Measurements from ENCODE around the gene PROC. TPM values are rescaled to one million over a fixed set of nuclear protein-coding genes. Genes with fewer than 3 reads are reported as not detected.

Gene PROC
- total and polyA plus RNA-seq, 2 of the 8 experiments (the other 6 are each of a cell fraction or from before 2014, with no cell fraction given), result 1.5 to 1.6 TPM

DNA sequence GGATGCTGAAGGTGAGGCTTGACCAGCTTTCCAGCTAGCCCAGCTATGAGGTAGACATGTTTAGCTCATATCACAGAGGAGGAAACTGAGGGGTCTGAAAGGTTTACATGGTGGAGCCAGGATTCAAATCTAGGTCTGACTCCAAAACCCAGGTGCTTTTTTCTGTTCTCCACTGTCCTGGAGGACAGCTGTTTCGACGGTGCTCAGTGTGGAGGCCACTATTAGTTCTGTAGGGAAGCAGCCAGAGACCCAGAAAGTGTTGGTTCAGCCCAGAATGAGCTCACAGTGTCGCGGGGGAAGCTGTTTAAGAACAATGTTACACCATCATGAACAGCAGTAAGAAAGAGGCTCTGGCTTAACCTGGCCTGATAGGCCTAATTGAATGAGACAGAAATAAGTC, 11.1 kb downstream of the PROC start (continued):
- TF ChIP-seq CHD7 (IDR thresholded peaks at IDR 0.05; ENCODE audit: insufficient replicate concordance, low read length) (no peak), ATF3 (IDR thresholded peaks at IDR 0.05; ENCODE audit: insufficient read depth, low read depth, low read length) (no peak), FOSL1 (IDR thresholded peaks at IDR 0.05; ENCODE audit: insufficient read depth, low read depth, low read length) (no peak), SUZ12 (IDR thresholded peaks at IDR 0.05; ENCODE audit: low read length) (no peak), CBX8 (IDR thresholded peaks at IDR 0.05; ENCODE audit: borderline replicate concordance, low read depth, low read length) (no peak), GTF2F1 (IDR thresholded peaks at IDR 0.05; ENCODE audit: borderline replicate concordance, low read depth, low read length) (no peak), EZH2 (IDR thresholded peaks at IDR 0.05; ENCODE audit: low read depth, low read length, severe bottlenecking) (no peak), RFX5 (IDR thresholded peaks at IDR 0.05; ENCODE audit: borderline replicate concordance, low read depth, low read length) (no peak), KDM5A (IDR thresholded peaks at IDR 0.05; ENCODE audit: low read length) (no peak)
- TF ChIP-seq, protein P1, sequence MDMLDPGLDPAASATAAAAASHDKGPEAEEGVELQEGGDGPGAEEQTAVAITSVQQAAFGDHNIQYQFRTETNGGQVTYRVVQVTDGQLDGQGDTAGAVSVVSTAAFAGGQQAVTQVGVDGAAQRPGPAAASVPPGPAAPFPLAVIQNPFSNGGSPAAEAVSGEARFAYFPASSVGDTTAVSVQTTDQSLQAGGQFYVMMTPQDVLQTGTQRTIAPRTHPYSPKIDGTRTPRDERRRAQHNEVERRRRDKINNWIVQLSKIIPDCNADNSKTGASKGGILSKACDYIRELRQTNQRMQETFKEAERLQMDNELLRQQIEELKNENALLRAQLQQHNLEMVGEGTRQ (IDR thresholded peaks at IDR 0.05; ENCODE audit: low read length), result no peak
